D341Med (cell line): Measurements from ENCODE around the gene C14orf132.

ENCODE experiments used
- DNase-seq: peaks from one replicate; pipeline ENCODE4 v3.0.0; 2012; ENCODE audit warnings: low spot score

C14orf132 gene

DNA sequence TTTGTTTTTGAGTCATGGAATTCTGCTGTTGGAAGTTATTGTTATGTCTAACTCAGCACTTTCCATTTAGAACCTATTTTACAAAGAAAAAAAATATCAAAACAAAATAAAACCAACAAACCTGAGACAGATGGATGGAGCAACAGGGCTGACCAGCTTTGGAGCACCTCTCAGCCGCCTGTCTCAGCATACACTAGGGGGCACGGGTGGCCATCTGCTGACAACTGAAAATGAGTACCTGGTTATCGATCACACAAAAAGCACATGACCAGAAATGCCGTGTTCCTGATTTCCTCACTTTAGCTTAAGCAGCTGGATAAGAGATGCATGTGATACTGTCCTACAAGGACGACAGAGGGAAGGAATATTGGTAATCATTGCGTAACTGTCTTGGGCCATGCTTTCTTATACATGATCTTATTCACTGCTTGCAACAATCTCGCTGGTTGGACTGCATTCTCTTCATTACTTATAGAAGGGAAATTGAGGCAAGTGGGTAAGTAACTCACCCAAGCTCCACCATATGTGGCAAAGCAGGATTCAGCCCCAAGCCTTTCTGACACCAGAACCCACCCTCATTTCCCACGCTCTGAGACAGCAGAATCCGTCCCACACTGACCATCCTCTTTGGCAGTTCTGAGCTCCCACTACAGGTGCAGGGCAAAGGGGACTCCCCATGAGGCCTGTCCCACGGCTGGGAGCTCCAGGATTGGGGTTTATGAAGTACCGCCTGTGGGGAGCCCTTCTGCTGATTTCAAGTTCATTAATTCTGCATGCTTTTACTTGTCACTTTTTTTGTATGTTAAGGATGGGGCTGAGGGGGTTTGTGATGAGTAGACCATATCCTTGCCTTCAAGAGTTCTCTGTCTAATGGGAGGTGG lies 43.5 kb downstream of the C14orf132 start:
- DNase-seq, result no peak

- DNase-seq, result no peak
Measured at GRCh38 chr14:96083667-96084320, 44.6 kb downstream of the C14orf132 start.

DNA sequence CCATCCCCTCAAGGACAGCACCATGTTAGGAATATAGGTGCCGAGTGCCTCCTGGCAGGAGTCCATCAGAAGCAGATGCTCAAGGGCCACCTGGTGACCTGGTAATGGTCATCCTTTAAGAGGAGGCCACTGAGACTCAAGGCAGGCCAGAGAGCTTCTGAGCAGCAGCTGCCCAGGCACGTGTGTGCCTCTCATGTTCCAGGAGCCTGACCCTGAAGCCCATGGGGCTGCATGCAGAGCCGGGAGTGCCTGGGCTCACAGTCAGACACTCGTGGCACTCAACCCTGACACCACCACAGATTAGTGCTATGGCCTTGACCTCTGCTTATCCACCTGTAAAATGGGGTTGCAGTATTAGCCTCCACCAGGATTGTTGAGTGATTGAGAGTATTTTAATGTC lies 45.6 kb downstream of the C14orf132 start:
- no peak for DNase-seq

DNA sequence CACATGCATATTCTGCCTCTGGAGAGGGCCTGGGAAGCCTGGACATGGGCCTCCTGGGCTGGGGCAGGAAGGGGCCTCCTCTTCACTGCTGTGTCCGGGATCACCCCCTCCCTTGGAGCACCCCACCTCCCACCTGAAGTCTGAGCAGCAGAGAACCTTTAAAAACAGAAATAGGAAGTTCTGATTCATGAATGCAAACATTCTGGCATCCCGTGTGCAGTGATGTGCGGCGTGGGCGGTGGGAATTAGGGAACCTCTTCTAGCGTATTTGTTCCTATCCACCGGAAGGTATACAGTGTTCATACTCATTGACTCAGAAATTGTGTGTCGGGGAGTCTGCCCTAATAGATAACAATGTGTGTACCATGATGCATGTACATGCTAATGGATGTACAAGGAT lies 46.2 kb downstream of the C14orf132 start:
- DNase-seq, result no peak

DNA sequence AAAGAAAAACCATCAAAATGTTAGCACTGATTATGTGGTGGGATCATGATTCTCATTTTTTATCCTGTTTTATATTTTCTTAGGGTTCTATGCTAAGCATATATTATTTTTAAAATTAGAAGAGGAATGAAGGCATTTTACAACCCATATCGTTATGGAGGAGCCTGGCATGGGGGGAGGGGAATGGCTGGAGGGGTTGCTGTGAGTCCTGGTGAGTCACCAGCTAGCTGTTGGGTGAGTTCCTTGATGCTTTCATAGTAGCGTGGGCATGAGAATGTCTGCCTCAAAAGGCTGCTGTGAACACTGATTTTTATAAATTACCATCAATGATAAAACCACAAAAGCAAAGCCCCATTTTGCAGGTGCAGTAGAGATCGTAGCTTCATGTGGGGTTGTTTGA lies 46.9 kb downstream of the C14orf132 start:
- DNase-seq, result no peak

- DNase-seq, result no peak
Measured at GRCh38 chr14:96086574-96087077, 47.5 kb downstream of the C14orf132 start.

DNA sequence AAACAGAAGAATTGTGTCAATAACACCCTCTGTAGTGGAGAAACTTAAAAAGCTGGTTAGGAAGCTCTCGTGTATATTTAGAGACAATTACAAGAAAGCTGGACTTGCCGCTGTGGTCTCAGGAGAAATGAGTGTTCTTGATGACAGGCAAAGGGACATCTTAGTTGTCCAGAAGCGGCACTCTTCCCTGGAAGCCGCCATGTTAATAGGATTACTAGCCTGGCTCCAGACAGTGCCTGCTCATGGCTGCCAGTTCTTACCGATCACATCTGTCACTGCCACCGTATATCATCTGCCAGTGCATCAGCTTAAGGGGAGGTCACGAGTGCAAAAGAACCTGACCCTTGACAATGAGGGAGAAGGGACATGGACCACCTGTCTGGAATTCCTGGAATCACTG lies 48.9 kb downstream of the C14orf132 start:
- peak; percentile 74 for DNase-seq

DNA sequence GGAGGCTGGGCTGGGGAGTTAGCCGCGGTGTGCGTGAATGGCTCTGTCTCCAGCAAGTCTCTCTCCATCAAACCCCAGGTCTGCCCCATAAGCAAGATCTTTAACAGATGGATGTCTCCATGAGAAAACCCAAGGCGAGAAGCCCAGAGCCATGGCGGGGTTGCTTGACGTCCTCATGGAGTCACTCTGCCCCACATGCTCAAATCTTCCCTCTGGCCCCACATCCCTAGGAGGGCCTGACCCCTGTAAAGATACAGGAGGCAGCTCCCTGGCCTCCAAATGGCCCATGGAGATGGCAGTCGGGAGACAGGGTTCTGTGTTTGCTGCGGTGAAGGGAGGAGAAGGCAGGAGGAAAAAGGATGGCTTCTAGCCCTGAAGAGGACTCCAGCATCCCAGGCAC lies 49.3 kb downstream of the C14orf132 start:
- no peak for DNase-seq

DNA sequence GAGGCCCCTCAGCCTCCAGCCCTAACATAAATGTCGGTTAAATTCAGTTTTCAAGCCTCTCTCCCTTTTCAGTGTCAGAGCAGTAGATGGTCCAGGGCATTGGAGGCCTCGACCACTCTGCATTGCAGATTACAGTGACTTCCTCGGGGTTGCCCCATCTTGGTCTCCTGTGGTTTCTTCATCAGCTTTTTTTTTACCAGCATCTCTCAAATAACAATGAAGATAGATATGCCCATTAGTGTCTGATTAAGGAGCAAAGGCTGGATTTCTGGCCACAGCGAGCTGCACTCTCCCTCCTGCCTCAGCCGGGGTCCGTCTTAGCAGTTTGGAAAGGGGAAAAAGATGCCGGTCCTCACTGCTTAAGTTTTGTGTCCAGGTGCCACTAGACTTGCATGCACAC lies 49.7 kb downstream of the C14orf132 start:
- no peak for DNase-seq

- DNase-seq, result no peak
Measured at GRCh38 chr14:96089401-96089800, 50.2 kb downstream of the C14orf132 start.

DNA sequence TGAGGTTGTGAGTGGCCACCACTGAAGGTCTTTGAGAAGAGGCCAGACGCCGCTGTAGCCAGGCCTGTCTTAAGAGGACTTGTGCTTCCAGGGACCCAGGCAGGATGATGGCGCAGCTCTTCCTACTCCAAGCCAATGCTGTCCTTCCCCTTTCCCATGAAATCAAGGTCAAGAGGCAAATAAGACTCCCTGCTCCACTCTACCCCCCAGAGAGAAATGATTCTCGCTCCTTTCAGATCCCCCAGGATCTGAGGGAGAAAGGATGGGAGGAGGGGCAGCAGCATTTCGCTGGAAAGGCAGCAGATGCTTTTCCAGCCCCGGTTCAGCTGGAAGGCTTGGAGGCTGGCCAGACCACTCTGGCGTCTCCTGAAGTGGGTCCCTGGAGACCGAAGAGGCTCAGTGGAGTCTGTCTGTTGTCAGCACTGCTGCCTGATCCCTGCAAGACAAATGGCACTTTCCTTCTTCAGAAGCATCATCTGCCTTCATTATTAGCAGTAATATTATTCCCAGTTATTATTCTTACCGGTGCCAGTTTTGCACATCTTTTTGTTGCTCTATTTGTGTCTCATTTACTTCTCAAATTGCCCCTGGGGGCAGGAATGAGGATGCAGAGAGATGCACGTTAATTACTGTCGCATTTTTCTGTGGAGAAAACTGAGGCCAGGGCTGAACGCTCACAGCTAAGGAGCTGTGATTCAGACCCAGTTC lies 51.4 kb downstream of the C14orf132 start:
- DNase-seq, result peak; percentile 87

- DNase-seq, result peak; percentile 64
Measured at GRCh38 chr14:96091149-96091693, 52.1 kb downstream of the C14orf132 start.

- no peak for DNase-seq
Measured at GRCh38 chr14:96091941-96092411, 52.8 kb downstream of the C14orf132 start.

- DNase-seq, result no peak
Measured at GRCh38 chr14:96092936-96093335, 53.8 kb downstream of the C14orf132 start.

DNA sequence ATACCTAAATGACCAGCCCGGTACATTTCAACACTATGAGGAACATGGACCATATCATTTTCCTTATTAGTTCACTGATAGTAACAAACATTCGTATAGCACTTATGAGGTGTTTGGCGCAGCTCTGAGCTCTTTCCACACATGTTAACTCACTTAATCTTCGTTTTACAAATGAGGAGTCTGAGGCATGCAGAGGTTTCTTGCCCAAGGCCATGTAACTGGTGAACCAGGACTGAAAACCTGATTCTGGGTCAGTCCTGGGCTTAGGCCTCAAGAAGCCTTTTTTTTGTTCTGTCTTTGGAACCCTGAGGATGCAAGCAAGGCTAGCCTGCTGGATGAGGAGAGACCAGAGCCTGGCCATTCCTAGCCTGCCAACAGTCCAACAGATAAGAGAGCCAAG lies 55.0 kb downstream of the C14orf132 start:
- DNase-seq, result no peak

GRCh38 chr14:96094656-96095055 lies 55.5 kb downstream of the C14orf132 start:
- no peak for DNase-seq

DNA sequence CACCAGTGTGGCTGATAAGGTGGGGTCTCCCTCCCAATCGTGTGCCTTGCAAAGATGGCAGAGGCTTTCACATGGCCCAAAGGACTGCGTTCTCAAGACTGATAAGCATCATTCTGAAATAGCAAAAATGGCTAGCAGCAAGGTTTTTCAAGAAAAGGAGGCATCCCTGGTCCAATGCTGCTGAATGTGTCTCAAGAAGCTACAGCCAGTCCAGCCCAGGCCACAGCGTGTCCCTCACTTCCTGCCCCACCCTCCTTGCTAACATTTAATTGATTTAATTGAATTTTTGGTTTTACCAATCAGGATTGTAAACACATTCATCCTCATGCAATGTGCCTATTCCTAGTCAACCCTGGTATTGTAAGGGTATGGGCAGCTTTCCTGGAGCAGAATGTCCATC lies 55.9 kb downstream of the C14orf132 start:
- DNase-seq, result no peak

DNA sequence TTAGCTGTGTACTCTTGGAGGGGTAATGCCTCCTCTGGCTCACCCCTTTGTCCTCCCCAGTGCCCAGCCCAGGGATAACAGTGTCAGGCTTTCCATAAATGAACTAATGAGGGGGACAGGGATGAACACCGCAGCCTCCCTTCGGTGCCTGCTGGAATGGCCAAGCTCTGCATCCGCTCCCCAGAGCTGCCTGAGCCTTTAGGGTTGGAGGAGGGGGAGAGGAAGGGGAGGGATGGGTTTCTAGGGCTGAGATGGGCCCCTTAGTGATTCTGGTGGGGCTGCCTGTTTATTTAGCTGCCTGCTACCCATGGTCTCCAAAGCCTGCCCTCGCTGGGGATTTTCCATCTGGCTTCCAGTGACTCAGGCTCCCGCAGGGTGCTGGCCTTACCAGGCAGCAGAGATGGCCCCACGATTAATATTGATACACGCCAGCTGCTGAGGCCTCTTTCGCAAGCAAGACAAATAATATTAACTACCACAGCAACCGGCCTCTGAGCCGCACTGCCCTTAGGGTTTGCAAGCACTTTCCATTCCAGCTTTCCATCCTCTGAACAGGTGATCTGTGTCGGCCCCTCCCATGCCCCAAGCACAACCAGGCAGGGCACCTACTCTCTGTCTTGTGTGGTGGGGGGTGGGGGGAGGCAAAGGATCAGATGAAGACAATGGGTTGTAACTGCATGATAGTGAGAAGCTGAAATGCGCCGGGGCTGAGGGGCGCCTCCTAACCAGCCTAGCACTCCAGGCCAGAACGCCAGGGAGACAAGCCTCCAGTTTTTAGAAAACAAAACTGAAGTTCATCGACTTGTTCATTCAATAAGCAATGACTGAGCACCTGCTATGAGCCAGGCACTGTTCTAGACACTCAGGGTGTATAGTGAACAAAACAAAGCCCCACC lies 56.7 kb downstream of the C14orf132 start:
- no peak for DNase-seq

GRCh38 chr14:96096639-96097610 lies 57.8 kb downstream of the C14orf132 start:
- no peak for DNase-seq

DNA sequence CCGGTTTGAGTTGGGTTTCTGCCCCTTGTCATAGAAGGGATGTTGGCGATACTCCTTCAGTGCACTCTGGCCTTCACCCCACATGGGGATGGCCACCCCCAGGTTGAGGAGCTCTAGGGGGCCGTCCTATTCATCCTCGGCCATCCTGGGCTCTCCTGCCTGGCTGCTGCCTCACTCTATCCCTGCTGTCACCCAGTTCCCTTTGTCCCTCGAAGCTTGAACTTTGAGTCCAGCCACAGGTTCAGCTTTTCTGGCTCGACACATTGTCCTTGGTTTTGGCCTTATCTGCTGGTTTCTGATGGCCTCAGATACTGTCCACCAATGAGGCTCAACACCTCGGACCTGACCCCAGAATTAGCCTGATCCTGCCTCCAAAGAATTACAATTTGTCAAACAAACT lies 58.6 kb downstream of the C14orf132 start:
- DNase-seq, result no peak
